Measurements from ENCODE around the gene MYCN. TPM values are rescaled to one million over a fixed set of nuclear protein-coding genes. Genes with fewer than 3 reads are reported as not detected.

MYCN gene
- total and polyA plus RNA-seq, 2 donors (not counting 1 experiment from before 2014, with no cell fraction given) = not detected

DNA sequence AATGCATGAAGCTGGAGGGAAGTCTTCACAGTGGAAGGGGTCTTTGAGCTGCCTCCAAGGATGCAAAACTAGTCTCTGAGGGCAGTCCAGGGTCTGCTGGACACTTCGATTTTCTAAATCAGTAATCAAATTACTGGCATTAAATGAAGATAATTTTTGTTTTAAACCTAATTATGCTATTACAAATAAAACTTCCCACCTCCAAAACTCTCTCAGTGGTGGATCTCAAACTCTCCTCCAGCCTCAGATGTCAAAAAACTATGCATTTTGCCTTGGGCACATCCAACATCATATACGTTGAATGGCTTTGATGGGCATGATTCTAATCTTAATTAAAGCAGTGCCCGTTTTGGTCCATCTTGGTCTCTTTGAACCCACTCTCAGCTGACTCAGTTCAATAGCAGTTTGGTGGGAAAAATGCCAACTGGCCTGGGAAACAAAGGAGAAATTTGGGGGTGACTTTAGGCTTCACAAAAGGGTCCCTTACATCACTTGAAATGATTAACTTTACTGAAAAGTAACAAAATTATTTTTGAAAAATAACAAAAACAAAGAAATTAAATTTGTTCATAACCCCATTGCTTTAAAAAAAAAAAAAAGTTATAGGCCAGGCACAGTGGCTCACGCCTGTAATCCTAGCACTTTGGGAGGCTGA, 5.9 kb upstream of the MYCN start:
- Histone ChIP-seq H3K36me3 (ENCODE audit: control insufficient read depth, insufficient read depth, low read length) (no peaks in the 10 kb centered on the region), H3K79me2 (ENCODE audit: control insufficient read depth, insufficient read depth, low read length) (no peaks in the 10 kb centered on the region)

DNA sequence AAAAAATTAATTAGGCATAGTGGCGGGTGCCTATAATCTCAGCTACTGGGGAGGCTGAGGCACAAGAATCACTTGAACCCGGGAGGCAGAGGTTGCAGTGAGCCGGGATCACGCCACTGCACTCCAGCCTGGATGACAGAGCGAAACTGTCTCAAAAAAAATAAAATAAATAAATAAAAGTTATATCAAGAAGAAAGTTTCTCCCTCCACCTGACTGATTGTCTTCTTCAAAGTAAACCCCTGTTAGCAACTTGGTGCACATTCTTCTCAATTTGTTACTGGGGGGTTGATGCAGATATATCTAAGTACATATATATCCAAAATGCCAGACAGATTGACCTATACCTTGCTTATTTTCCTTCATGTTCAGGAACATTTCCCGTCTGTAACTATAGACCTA, 5.2 kb upstream of the MYCN start:
- Histone ChIP-seq H3K9me3 (ENCODE audit: control insufficient read depth, insufficient read depth, low read depth, low read length) (no peaks in the 10 kb centered on the region), H3K36me3 (ENCODE audit: control insufficient read depth, insufficient read depth, low read length) (no peaks in the 10 kb centered on the region), H3K27ac (ENCODE audit: insufficient read depth, low read length) (no peak overlapping the region), H4K20me1 (ENCODE audit: control insufficient read depth, extremely low read depth, insufficient read depth, low read length) (no peaks in the 10 kb centered on the region), H3K9ac (ENCODE audit: insufficient read depth, low read length) (no peak overlapping the region), H3K79me2 (ENCODE audit: control insufficient read depth, insufficient read depth, low read length) (no peaks in the 10 kb centered on the region), H3K4me1 (ENCODE audit: control insufficient read depth, extremely low read depth, insufficient read depth, low read length) (no peaks in the 10 kb centered on the region), H3K27me3 (ENCODE audit: control insufficient read depth, insufficient read depth, low read length) (no peaks in the 10 kb centered on the region), H2AFZ (ENCODE audit: low read length) (no peak overlapping the region), H3K4me3 (replicated peaks in 1 of 4; ENCODE audit: control extremely low read depth in 1 of 4, insufficient read depth in 1 of 4, low read depth in 3 of 4, low read length in 4 of 4) (no peak overlapping the region), H3K4me2 (ENCODE audit: extremely low read depth, insufficient read depth, low read length) (no peak overlapping the region)
- no peak for TF ChIP-seq EZH2 (IDR thresholded peaks at IDR 0.05; ENCODE audit: low read length, missing control alignments)
- TF ChIP-seq, protein P1, sequence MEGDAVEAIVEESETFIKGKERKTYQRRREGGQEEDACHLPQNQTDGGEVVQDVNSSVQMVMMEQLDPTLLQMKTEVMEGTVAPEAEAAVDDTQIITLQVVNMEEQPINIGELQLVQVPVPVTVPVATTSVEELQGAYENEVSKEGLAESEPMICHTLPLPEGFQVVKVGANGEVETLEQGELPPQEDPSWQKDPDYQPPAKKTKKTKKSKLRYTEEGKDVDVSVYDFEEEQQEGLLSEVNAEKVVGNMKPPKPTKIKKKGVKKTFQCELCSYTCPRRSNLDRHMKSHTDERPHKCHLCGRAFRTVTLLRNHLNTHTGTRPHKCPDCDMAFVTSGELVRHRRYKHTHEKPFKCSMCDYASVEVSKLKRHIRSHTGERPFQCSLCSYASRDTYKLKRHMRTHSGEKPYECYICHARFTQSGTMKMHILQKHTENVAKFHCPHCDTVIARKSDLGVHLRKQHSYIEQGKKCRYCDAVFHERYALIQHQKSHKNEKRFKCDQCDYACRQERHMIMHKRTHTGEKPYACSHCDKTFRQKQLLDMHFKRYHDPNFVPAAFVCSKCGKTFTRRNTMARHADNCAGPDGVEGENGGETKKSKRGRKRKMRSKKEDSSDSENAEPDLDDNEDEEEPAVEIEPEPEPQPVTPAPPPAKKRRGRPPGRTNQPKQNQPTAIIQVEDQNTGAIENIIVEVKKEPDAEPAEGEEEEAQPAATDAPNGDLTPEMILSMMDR (conservative IDR thresholded peaks at IDR 0.05 in 1 of 2, IDR thresholded peaks at IDR 0.05 in 1 of 2; ENCODE audit: low read depth in 1 of 2, low read length in 2 of 2) = no peak
- no peak for DNase-seq (ENCODE audit: low read depth in 2 of 2)

More for the DNA sequence above, 5.9 kb upstream of the MYCN start:
- H2AFZ ChIP-seq (ENCODE audit: low read length) = no peak overlapping the region
- no peak overlapping the region for H3K27ac ChIP-seq (ENCODE audit: insufficient read depth, low read length)
- H3K9ac ChIP-seq (ENCODE audit: insufficient read depth, low read length) = no peak overlapping the region
- no peak for DNase-seq (ENCODE audit: low read depth in 2 of 2)
- no peak overlapping the region for H3K4me3 ChIP-seq (replicated peaks in 1 of 4; ENCODE audit: control extremely low read depth in 1 of 4, insufficient read depth in 1 of 4, low read depth in 3 of 4, low read length in 4 of 4)
- TF ChIP-seq, protein P1 (conservative IDR thresholded peaks at IDR 0.05 in 1 of 2, IDR thresholded peaks at IDR 0.05 in 1 of 2; ENCODE audit: low read depth in 1 of 2, low read length in 2 of 2) = no peak
- no peak for TF ChIP-seq EZH2 (IDR thresholded peaks at IDR 0.05; ENCODE audit: low read length, missing control alignments)
- no peaks in the 10 kb centered on the region for H3K27me3 ChIP-seq (ENCODE audit: control insufficient read depth, insufficient read depth, low read length)
- H3K4me1 ChIP-seq (ENCODE audit: control insufficient read depth, extremely low read depth, insufficient read depth, low read length) = no peaks in the 10 kb centered on the region
- no peaks in the 10 kb centered on the region for H4K20me1 ChIP-seq (ENCODE audit: control insufficient read depth, extremely low read depth, insufficient read depth, low read length)
- no peaks in the 10 kb centered on the region for H3K9me3 ChIP-seq (ENCODE audit: control insufficient read depth, insufficient read depth, low read depth, low read length)
- no peak overlapping the region for H3K4me2 ChIP-seq (ENCODE audit: extremely low read depth, insufficient read depth, low read length)

DNA sequence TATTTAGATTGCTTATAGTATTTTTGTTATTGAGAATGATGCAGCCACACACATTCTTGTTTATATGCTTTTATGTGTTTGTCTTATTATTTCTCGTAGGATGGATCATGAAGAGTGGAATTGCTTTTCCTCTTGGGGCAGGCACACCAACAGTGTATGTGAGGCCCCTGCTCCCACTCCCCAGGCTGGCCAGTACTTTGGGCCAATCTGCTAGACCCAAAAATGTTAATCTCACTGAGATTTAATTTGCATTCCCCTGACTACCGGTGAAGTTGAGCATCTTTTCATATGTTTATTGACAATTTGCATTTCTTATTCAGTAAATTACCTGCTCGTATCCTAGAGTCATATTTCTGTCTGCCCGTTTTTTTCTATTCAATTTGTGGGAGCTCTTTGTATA, 4.7 kb upstream of the MYCN start:
- TF ChIP-seq, protein P1 (conservative IDR thresholded peaks at IDR 0.05 in 1 of 2, IDR thresholded peaks at IDR 0.05 in 1 of 2; ENCODE audit: low read depth in 1 of 2, low read length in 2 of 2) = no peak
- no peak for TF ChIP-seq EZH2 (IDR thresholded peaks at IDR 0.05; ENCODE audit: low read length, missing control alignments)
- H3K4me1 ChIP-seq (ENCODE audit: control insufficient read depth, extremely low read depth, insufficient read depth, low read length) = no peaks in the 10 kb centered on the region
- H3K79me2 ChIP-seq (ENCODE audit: control insufficient read depth, insufficient read depth, low read length) = no peaks in the 10 kb centered on the region
- H3K27ac ChIP-seq (ENCODE audit: insufficient read depth, low read length) = no peak overlapping the region
- H3K9ac ChIP-seq (ENCODE audit: insufficient read depth, low read length) = no peak overlapping the region
- no peaks in the 10 kb centered on the region for H3K36me3 ChIP-seq (ENCODE audit: control insufficient read depth, insufficient read depth, low read length)
- no peak overlapping the region for H3K4me3 ChIP-seq (replicated peaks in 1 of 4; ENCODE audit: control extremely low read depth in 1 of 4, insufficient read depth in 1 of 4, low read depth in 3 of 4, low read length in 4 of 4)
- H3K27me3 ChIP-seq (ENCODE audit: control insufficient read depth, insufficient read depth, low read length) = peaks cover 3% of the 10 kb centered on the region
- DNase-seq (ENCODE audit: low read depth in 2 of 2) = no peak
- no peak overlapping the region for H3K4me2 ChIP-seq (ENCODE audit: extremely low read depth, insufficient read depth, low read length)
- H3K9me3 ChIP-seq (ENCODE audit: control insufficient read depth, insufficient read depth, low read depth, low read length) = no peaks in the 10 kb centered on the region
- H2AFZ ChIP-seq (ENCODE audit: low read length) = no peak overlapping the region
- H4K20me1 ChIP-seq (ENCODE audit: control insufficient read depth, extremely low read depth, insufficient read depth, low read length) = no peaks in the 10 kb centered on the region

All from fibroblast of lung (primary cell).